Endothelial cell of umbilical vein (primary cell): ENCODE data around the gene PLCD1. TPM values are rescaled to one million over a fixed set of nuclear protein-coding genes. Genes with fewer than 3 reads are reported as not detected.

Experiments
- BruUV-seq: library from RNA; stranded (reverse); fragments of 400-500 nt; replicated peaks from 2 replicates; lab custom pipeline; 2021; lab: Mats Ljungman, UMichigan
- CTCF ChIA-PET: fragments of 300-600, 350-600 bp; sonication (Branson Sonifier 250); formaldehyde crosslinking; loops from one replicate; lab custom pipeline; 2021; ENCODE audit warnings: antibody characterized with exemption, inconsistent platforms; lab: Charles Lee
- POLR2A ChIA-PET: fragments of 300-600, 350-600 bp; sonication (Branson Sonifier 250); formaldehyde crosslinking; loops from one replicate; lab custom pipeline; 2021; ENCODE audit warnings: antibody characterized with exemption, inconsistent platforms; lab: Charles Lee
- DNase-seq: peaks from one replicate; pipeline ENCODE4 v3.0.0-alpha.2; 2011; ENCODE audit warnings: low read depth, low spot score
- FAIRE-seq: peaks from 2 replicates; lab custom pipeline; 2011; peaks lifted over from hg19 to GRCh38; lab: Jason Lieb, UNC
- H2AFZ ChIP-seq: 2 replicates; pipeline ENCODE4 v1.6.0; 2012; ENCODE audit warnings: low read depth, low read length, control low read depth, inconsistent platforms
- H3K27ac ChIP-seq: 2 replicates; pipeline ENCODE4 v1.5.1; 2011; ENCODE audit warnings: low read depth, mild to moderate bottlenecking, control low read depth, low read length, moderate library complexity; ENCODE audit not compliant: insufficient read depth
- H3K27me3 ChIP-seq, 2 experiments: 2 replicates each; pipeline versions ENCODE4 v1.6.0 to v1.6.1; 2011; ENCODE audit warnings: low read length in 2 of 2, mixed read lengths in 1 of 2; ENCODE audit not compliant: control insufficient read depth in 2 of 2, insufficient read depth in 2 of 2
- H3K36me3 ChIP-seq, 2 experiments: 2 replicates in 1 of 2; 3 replicates in 1 of 2; pipeline ENCODE4 v1.5.1; 2011; ENCODE audit warnings: low read length in 2 of 2, mild to moderate bottlenecking in 1 of 2, moderate library complexity in 1 of 2; ENCODE audit not compliant: control insufficient read depth in 2 of 2, insufficient read depth in 2 of 2; ENCODE audit errors: extremely low read depth in 1 of 2
- H3K4me1 ChIP-seq: 3 replicates; pipeline ENCODE4 v1.5.1; 2011; ENCODE audit warnings: mild to moderate bottlenecking, low read length; ENCODE audit not compliant: control insufficient read depth, insufficient read depth; ENCODE audit errors: extremely low read depth
- H3K4me2 ChIP-seq: 2 replicates; pipeline ENCODE4 v1.6.1; 2011; ENCODE audit warnings: low read length, control low read depth, mixed read lengths; ENCODE audit not compliant: insufficient read depth
- H3K4me3 ChIP-seq, 3 experiments: fragments of 200-600 bp in 1 of 3; sonication (generic), shearing (Covaris generic) in 1 of 3; replicated peaks in 1 of 3; 2 replicates each; pipeline ENCODE4 v1.5.1; 2011 to 2016; ENCODE audit warnings: control low read depth in 3 of 3, low read length in 3 of 3, mild to moderate bottlenecking in 2 of 3, inconsistent platforms in 1 of 3, low read depth in 1 of 3, moderate library complexity in 1 of 3; ENCODE audit not compliant: insufficient read depth in 1 of 3
- H3K79me2 ChIP-seq: 2 replicates; pipeline ENCODE4 v1.6.0; 2012; ENCODE audit warnings: low read length, inconsistent platforms; ENCODE audit not compliant: control insufficient read depth, insufficient read depth
- H3K9ac ChIP-seq: replicated peaks from 2 replicates; pipeline ENCODE3; 2011; ENCODE audit warnings: low read length, control low read depth; ENCODE audit not compliant: insufficient read depth; ENCODE audit errors: extremely low read depth
- H3K9me1 ChIP-seq: replicated peaks from 3 replicates; pipeline ENCODE4 v1.6.0; 2011; ENCODE audit warnings: mild to moderate bottlenecking, low read length; ENCODE audit not compliant: control insufficient read depth, insufficient read depth; ENCODE audit errors: extremely low read depth
- H3K9me3 ChIP-seq: replicated peaks from 2 replicates; pipeline ENCODE4 v1.5.1; 2012; ENCODE audit warnings: low read length, inconsistent platforms; ENCODE audit not compliant: control insufficient read depth, insufficient read depth
- H4K20me1 ChIP-seq: replicated peaks from 2 replicates; pipeline ENCODE3; 2011; ENCODE audit warnings: mild to moderate bottlenecking, low read length; ENCODE audit not compliant: control insufficient read depth, insufficient read depth; ENCODE audit errors: extremely low read depth
- CTCF ChIP-seq, 2 donors: IDR thresholded peaks; 1 replicate in 1 of 2; 2 replicates in 1 of 2; pipeline ENCODE4 v1.5.1; 2011; ENCODE audit warnings: low read length in 2 of 2, mild to moderate bottlenecking in 2 of 2, moderate library complexity in 2 of 2, control low read depth in 1 of 2, inconsistent platforms in 1 of 2, low read depth in 1 of 2; ENCODE audit not compliant: insufficient read depth in 1 of 2; ENCODE audit errors: extremely low read depth in 1 of 2
- EZH2 ChIP-seq: IDR thresholded peaks from 2 replicates; pipeline ENCODE4 v1.6.1; 2012; ENCODE audit warnings: borderline replicate concordance, low read depth, mild to moderate bottlenecking, moderate library complexity, low read length, inconsistent platforms; ENCODE audit not compliant: severe bottlenecking
- FOS ChIP-seq: IDR thresholded peaks from 2 replicates; pipeline ENCODE4 v1.6.1; 2011; ENCODE audit warnings: mild to moderate bottlenecking, low read length, moderate library complexity, borderline replicate concordance; ENCODE audit not compliant: insufficient read depth
- GATA2 ChIP-seq: IDR thresholded peaks from 2 replicates; pipeline ENCODE4 v1.7.0; 2011; ENCODE audit warnings: low read depth, mild to moderate bottlenecking, moderate library complexity, mixed read lengths, low read length; ENCODE audit not compliant: insufficient read length, insufficient read depth
- JUN ChIP-seq: IDR thresholded peaks from 2 replicates; pipeline ENCODE4 v1.6.1; 2011; ENCODE audit warnings: borderline replicate concordance, low read depth; ENCODE audit not compliant: insufficient read length, insufficient read depth
- MAX ChIP-seq: IDR thresholded peaks from 2 replicates; pipeline ENCODE4 v1.6.1; 2011; ENCODE audit not compliant: insufficient read depth, insufficient read length
- MYC ChIP-seq: IDR thresholded peaks from one replicate; pipeline ENCODE4 v1.6.1; 2011; ENCODE audit warnings: mild to moderate bottlenecking, low read depth, low read length
- POLR2A ChIP-seq: IDR thresholded peaks from 2 replicates; pipeline ENCODE4 v1.6.1; 2012; ENCODE audit warnings: low read depth, mild to moderate bottlenecking, control low read depth, low read length
- POLR2AphosphoS5 ChIP-seq: IDR thresholded peaks from 2 replicates; pipeline ENCODE4 v1.6.1; 2012; ENCODE audit warnings: low read depth, mild to moderate bottlenecking, control low read depth, low read length, moderate library complexity; ENCODE audit not compliant: insufficient read depth
- dilution Hi-C: fragments of 300-500 bp; cut with MboI; formaldehyde crosslinking; loops from one replicate; pipeline ENCODE4 v1.15.0; 2019; ENCODE audit warnings: low sequenced_read_pairs; ENCODE audit not compliant: extremely low pct_ligation_motif_present
- intact Hi-C: fragments of 100-400 bp; cut with micrococcal nuclease; formaldehyde crosslinking; loops from one replicate; pipeline ENCODE4 v1.10.0; 2022
- microRNA-seq: library from miRNA; unstranded; fragments of <30 nt; microRNA quantifications from one replicate; pipeline ENCODE4 v1.2.0, GENCODE V29; 2021; ENCODE audit warnings: borderline number of aligned reads, borderline replicate concordance
- polyA plus RNA-seq, 4 experiments: library from polyadenylated mRNA; depleted of rRNA in 3 of 4; stranded (reverse) in 3 of 4; unstranded in 1 of 4; fragments of >200 nt; gene quantifications; 2 replicates each; pipeline versions ENCODE4 v1.2.1 to v1.2.3, GENCODE V29; 2011 to 2012; ENCODE audit warnings: missing spikeins in 1 of 4
- small RNA-seq: library from RNA; depleted of rRNA; stranded (forward); fragments of <200 nt; gene quantifications from one replicate; pipeline ENCODE3, GENCODE V24; 2012; ENCODE audit warnings: low replicate concordance, low read depth; ENCODE audit not compliant: insufficient read depth, insufficient read length
- total RNA-seq: library from RNA; stranded (reverse); gene quantifications from 2 replicates; pipeline ENCODE4 v1.2.3, GENCODE V29; 2021

PLCD1 gene
- total and polyA plus RNA-seq, 2 donors (not counting 3 experiments of a cell fraction or from before 2014, with no cell fraction given): 12.6 to 15.3 TPM

- ChIA-PET POLR2A (no interaction called here), CTCF (interaction anchor here (0.6 to 5.0 kb wide), 9 partner anchors 9 to 102 kb away, joined by 3 to 57 read pairs (median 3); no protein-coding TSS in a partner anchor)
- no peaks in the 10 kb centered on the region for H3K79me2 ChIP-seq
- H3K9me1 ChIP-seq: no peaks in the 10 kb centered on the region
- H2AFZ ChIP-seq: peak overlapping the region; percentile 52
- H3K27ac ChIP-seq: peak overlapping the region; percentile 41
- intact Hi-C loops (loop anchor here (2.0 kb wide), 1 partner anchor 21 kb away; no protein-coding TSS in a partner anchor), dilution Hi-C loops (no loop called here)
- no TSS peak for BruUV-seq
- no peaks in the 10 kb centered on the region for H4K20me1 ChIP-seq
- H3K9me3 ChIP-seq: no peaks in the 10 kb centered on the region
- TF ChIP-seq POLR2A (no peak), FOS (no peak), GATA2 (no peak), JUN (no peak), EZH2 (no peak), POLR2AphosphoS5 (no peak), MAX (no peak), MYC (no peak), CTCF (IDR thresholded peaks at IDR 0.05; ENCODE audit: extremely low read depth in 1 of 2, insufficient read depth in 1 of 2, low read depth in 1 of 2, low read length in 2 of 2) (no peak)
- no peak for FAIRE-seq
- H3K4me3 ChIP-seq: no peak overlapping the region
- peak overlapping the region; percentile 50 for H3K4me2 ChIP-seq
- H3K4me1 ChIP-seq: peaks cover 43% of the 10 kb centered on the region
- DNase-seq: no peak
- H3K36me3 ChIP-seq: no peaks in the 10 kb centered on the region
- H3K27me3 ChIP-seq: no peaks in the 10 kb centered on the region
- no peak overlapping the region for H3K9ac ChIP-seq
Measured at GRCh38 chr3:37957539-37957936, 71.9 kb downstream of the PLCD1 start.

Small RNAs within 50 kb of the gene (microRNA-seq; reads per million reads assigned to microRNA genes)
- 10.0 reads per million, percentile 25 among the genes with 10 or more reads in this experiment for gene MIR26A1

Small RNAs within 50 kb of the gene (small RNA-seq; reads per million reads assigned to genes)
- gene MIR26A1: 1.3 reads per million
- gene RF00019: not detected

Other genes starting within 250 kb of the PLCD1 start
- gene CTDSPL, start 167.8 kb downstream of the PLCD1 start, total RNA-seq: 27.6 and 43.2 TPM in 2 replicates
- gene CTDSPL, start 167.8 kb downstream of the PLCD1 start, polyA plus RNA-seq: 28.3 and 30.1 TPM in 2 replicates
- 6.9 and 9.0 TPM in 2 replicates for gene VILL, start 38.9 kb downstream of the PLCD1 start, total RNA-seq
- 10.0 and 11.6 TPM in 2 replicates for gene VILL, start 38.9 kb downstream of the PLCD1 start, polyA plus RNA-seq
- not detected in 2 replicates for gene DLEC1, start 9.6 kb upstream of the PLCD1 start, total RNA-seq
- gene DLEC1, start 9.6 kb upstream of the PLCD1 start, polyA plus RNA-seq: not detected in 2 replicates
- 46.9 and 52.1 TPM in 2 replicates for gene ACAA1, start 107.5 kb upstream of the PLCD1 start, total RNA-seq
- gene ACAA1, start 107.5 kb upstream of the PLCD1 start, polyA plus RNA-seq: 46.4 and 53.8 TPM in 2 replicates
- gene MYD88, start 109.0 kb upstream of the PLCD1 start, total RNA-seq: 32.7 and 35.1 TPM in 2 replicates
- gene MYD88, start 109.0 kb upstream of the PLCD1 start, polyA plus RNA-seq: 48.9 and 55.0 TPM in 2 replicates
- gene OXSR1, start 135.9 kb upstream of the PLCD1 start, total RNA-seq: 32.9 and 34.3 TPM in 2 replicates
- gene OXSR1, start 135.9 kb upstream of the PLCD1 start, polyA plus RNA-seq: 12.7 and 15.1 TPM in 2 replicates
- 0.44 and 0.53 TPM in 2 replicates for gene SLC22A13, start 236.2 kb upstream of the PLCD1 start, total RNA-seq
- 0.11 and 0.13 TPM in 2 replicates for gene SLC22A13, start 236.2 kb upstream of the PLCD1 start, polyA plus RNA-seq